Endothelial cell of umbilical vein (primary cell): ENCODE data around the gene TUSC2. TPM values are rescaled to one million over a fixed set of nuclear protein-coding genes. Genes with fewer than 3 reads are reported as not detected.

Experiments used
- BruUV-seq: library from RNA; stranded (reverse); fragments of 400-500 nt; replicated peaks from 2 replicates; lab custom pipeline; 2021; lab: Mats Ljungman, UMichigan
- CTCF ChIA-PET: fragments of 300-600, 350-600 bp; sonication (Branson Sonifier 250); formaldehyde crosslinking; loops from one replicate; lab custom pipeline; 2021; ENCODE audit warnings: antibody characterized with exemption, inconsistent platforms; lab: Charles Lee
- POLR2A ChIA-PET: fragments of 300-600, 350-600 bp; sonication (Branson Sonifier 250); formaldehyde crosslinking; loops from one replicate; lab custom pipeline; 2021; ENCODE audit warnings: antibody characterized with exemption, inconsistent platforms; lab: Charles Lee
- DNase-seq: peaks from one replicate; pipeline ENCODE4 v3.0.0-alpha.2; 2011; ENCODE audit warnings: low read depth, low spot score
- FAIRE-seq: peaks from 2 replicates; lab custom pipeline; 2011; peaks lifted over from hg19 to GRCh38; lab: Jason Lieb, UNC
- H2AFZ ChIP-seq: 2 replicates; pipeline ENCODE4 v1.6.0; 2012; ENCODE audit warnings: low read depth, low read length, control low read depth, inconsistent platforms
- H3K27ac ChIP-seq: 2 replicates; pipeline ENCODE4 v1.5.1; 2011; ENCODE audit warnings: low read depth, mild to moderate bottlenecking, control low read depth, low read length, moderate library complexity; ENCODE audit not compliant: insufficient read depth
- H3K27me3 ChIP-seq, 2 experiments: 2 replicates each; pipeline versions ENCODE4 v1.6.0 to v1.6.1; 2011; ENCODE audit warnings: low read length in 2 of 2, mixed read lengths in 1 of 2; ENCODE audit not compliant: control insufficient read depth in 2 of 2, insufficient read depth in 2 of 2
- H3K36me3 ChIP-seq, 2 experiments: 2 replicates in 1 of 2; 3 replicates in 1 of 2; pipeline ENCODE4 v1.5.1; 2011; ENCODE audit warnings: low read length in 2 of 2, mild to moderate bottlenecking in 1 of 2, moderate library complexity in 1 of 2; ENCODE audit not compliant: control insufficient read depth in 2 of 2, insufficient read depth in 2 of 2; ENCODE audit errors: extremely low read depth in 1 of 2
- H3K4me1 ChIP-seq: 3 replicates; pipeline ENCODE4 v1.5.1; 2011; ENCODE audit warnings: mild to moderate bottlenecking, low read length; ENCODE audit not compliant: control insufficient read depth, insufficient read depth; ENCODE audit errors: extremely low read depth
- H3K4me2 ChIP-seq: 2 replicates; pipeline ENCODE4 v1.6.1; 2011; ENCODE audit warnings: low read length, control low read depth, mixed read lengths; ENCODE audit not compliant: insufficient read depth
- H3K4me3 ChIP-seq, 3 experiments: fragments of 200-600 bp in 1 of 3; sonication (generic), shearing (Covaris generic) in 1 of 3; replicated peaks in 1 of 3; 2 replicates each; pipeline ENCODE4 v1.5.1; 2011 to 2016; ENCODE audit warnings: control low read depth in 3 of 3, low read length in 3 of 3, mild to moderate bottlenecking in 2 of 3, inconsistent platforms in 1 of 3, low read depth in 1 of 3, moderate library complexity in 1 of 3; ENCODE audit not compliant: insufficient read depth in 1 of 3
- H3K79me2 ChIP-seq: 2 replicates; pipeline ENCODE4 v1.6.0; 2012; ENCODE audit warnings: low read length, inconsistent platforms; ENCODE audit not compliant: control insufficient read depth, insufficient read depth
- H3K9ac ChIP-seq: replicated peaks from 2 replicates; pipeline ENCODE3; 2011; ENCODE audit warnings: low read length, control low read depth; ENCODE audit not compliant: insufficient read depth; ENCODE audit errors: extremely low read depth
- H3K9me1 ChIP-seq: replicated peaks from 3 replicates; pipeline ENCODE4 v1.6.0; 2011; ENCODE audit warnings: mild to moderate bottlenecking, low read length; ENCODE audit not compliant: control insufficient read depth, insufficient read depth; ENCODE audit errors: extremely low read depth
- H3K9me3 ChIP-seq: replicated peaks from 2 replicates; pipeline ENCODE4 v1.5.1; 2012; ENCODE audit warnings: low read length, inconsistent platforms; ENCODE audit not compliant: control insufficient read depth, insufficient read depth
- H4K20me1 ChIP-seq: replicated peaks from 2 replicates; pipeline ENCODE3; 2011; ENCODE audit warnings: mild to moderate bottlenecking, low read length; ENCODE audit not compliant: control insufficient read depth, insufficient read depth; ENCODE audit errors: extremely low read depth
- CTCF ChIP-seq, 2 donors: IDR thresholded peaks; 1 replicate in 1 of 2; 2 replicates in 1 of 2; pipeline ENCODE4 v1.5.1; 2011; ENCODE audit warnings: low read length in 2 of 2, mild to moderate bottlenecking in 2 of 2, moderate library complexity in 2 of 2, control low read depth in 1 of 2, inconsistent platforms in 1 of 2, low read depth in 1 of 2; ENCODE audit not compliant: insufficient read depth in 1 of 2; ENCODE audit errors: extremely low read depth in 1 of 2
- EZH2 ChIP-seq: IDR thresholded peaks from 2 replicates; pipeline ENCODE4 v1.6.1; 2012; ENCODE audit warnings: borderline replicate concordance, low read depth, mild to moderate bottlenecking, moderate library complexity, low read length, inconsistent platforms; ENCODE audit not compliant: severe bottlenecking
- FOS ChIP-seq: IDR thresholded peaks from 2 replicates; pipeline ENCODE4 v1.6.1; 2011; ENCODE audit warnings: mild to moderate bottlenecking, low read length, moderate library complexity, borderline replicate concordance; ENCODE audit not compliant: insufficient read depth
- GATA2 ChIP-seq: IDR thresholded peaks from 2 replicates; pipeline ENCODE4 v1.7.0; 2011; ENCODE audit warnings: low read depth, mild to moderate bottlenecking, moderate library complexity, mixed read lengths, low read length; ENCODE audit not compliant: insufficient read length, insufficient read depth
- JUN ChIP-seq: IDR thresholded peaks from 2 replicates; pipeline ENCODE4 v1.6.1; 2011; ENCODE audit warnings: borderline replicate concordance, low read depth; ENCODE audit not compliant: insufficient read length, insufficient read depth
- MAX ChIP-seq: IDR thresholded peaks from 2 replicates; pipeline ENCODE4 v1.6.1; 2011; ENCODE audit not compliant: insufficient read depth, insufficient read length
- MYC ChIP-seq: IDR thresholded peaks from one replicate; pipeline ENCODE4 v1.6.1; 2011; ENCODE audit warnings: mild to moderate bottlenecking, low read depth, low read length
- POLR2A ChIP-seq: IDR thresholded peaks from 2 replicates; pipeline ENCODE4 v1.6.1; 2012; ENCODE audit warnings: low read depth, mild to moderate bottlenecking, control low read depth, low read length
- POLR2AphosphoS5 ChIP-seq: IDR thresholded peaks from 2 replicates; pipeline ENCODE4 v1.6.1; 2012; ENCODE audit warnings: low read depth, mild to moderate bottlenecking, control low read depth, low read length, moderate library complexity; ENCODE audit not compliant: insufficient read depth
- dilution Hi-C: fragments of 300-500 bp; cut with MboI; formaldehyde crosslinking; loops from one replicate; pipeline ENCODE4 v1.15.0; 2019; ENCODE audit warnings: low sequenced_read_pairs; ENCODE audit not compliant: extremely low pct_ligation_motif_present
- intact Hi-C: fragments of 100-400 bp; cut with micrococcal nuclease; formaldehyde crosslinking; loops from one replicate; pipeline ENCODE4 v1.10.0; 2022
- polyA plus RNA-seq, 4 experiments: library from polyadenylated mRNA; depleted of rRNA in 3 of 4; stranded (reverse) in 3 of 4; unstranded in 1 of 4; fragments of >200 nt; gene quantifications; 2 replicates each; pipeline versions ENCODE4 v1.2.1 to v1.2.3, GENCODE V29; 2011 to 2012; ENCODE audit warnings: missing spikeins in 1 of 4
- total RNA-seq: library from RNA; stranded (reverse); gene quantifications from 2 replicates; pipeline ENCODE4 v1.2.3, GENCODE V29; 2021

Gene TUSC2
- total and polyA plus RNA-seq, 2 donors (not counting 3 experiments of a cell fraction or from before 2014, with no cell fraction given) = 30.0 to 89.0 TPM

- Histone ChIP-seq H3K4me3 (no peak overlapping the region), H3K4me1 (no peaks in the 10 kb centered on the region), H3K9me1 (no peaks in the 10 kb centered on the region), H3K9me3 (no peaks in the 10 kb centered on the region), H2AFZ (no peak overlapping the region), H3K9ac (no peak overlapping the region), H4K20me1 (no peaks in the 10 kb centered on the region), H3K4me2 (no peak overlapping the region), H3K27ac (no peak overlapping the region), H3K27me3 (peaks cover 0 to 2% of the 10 kb centered on the region in 2 experiments), H3K79me2 (no peaks in the 10 kb centered on the region), H3K36me3 (no peaks in the 10 kb centered on the region)
- FAIRE-seq = no peak
- TF ChIP-seq FOS (no peak), CTCF (IDR thresholded peaks at IDR 0.05; ENCODE audit: extremely low read depth in 1 of 2, insufficient read depth in 1 of 2, low read depth in 1 of 2, low read length in 2 of 2) (no peak), POLR2AphosphoS5 (no peak), EZH2 (no peak), MYC (no peak), POLR2A (no peak), GATA2 (no peak), MAX (no peak), JUN (no peak)
- BruUV-seq = no TSS peak
- intact Hi-C loops = no loop called here
- dilution Hi-C loops = no loop called here
- POLR2A ChIA-PET = no interaction called here
- DNase-seq = no peak
- CTCF ChIA-PET = interaction anchor here (0.6 kb wide), 1 partner anchor 167 kb away, joined by 4 read pairs; no protein-coding TSS in a partner anchor
These were observed 47.4 kb upstream of the TUSC2 start for GRCh38 chr3:50375258-50375931.
